Measurements from ENCODE around the gene RBM4.
"Not testable (repeated sequence)": the region's sequence is repeated elsewhere in the genome, so short reads cannot be mapped to it uniquely, and the experiment has no call there.

The RBM4 gene

GRCh38 chr11:66638177-66639065 lies at the start of gene RBM4:
Gene RBM4, plus strand, starts transcription at chr11:66638703. Its CDS starts 1,009 bp downstream, at chr11:66639712.
- DNase-seq = peak; percentile 86

DNA sequence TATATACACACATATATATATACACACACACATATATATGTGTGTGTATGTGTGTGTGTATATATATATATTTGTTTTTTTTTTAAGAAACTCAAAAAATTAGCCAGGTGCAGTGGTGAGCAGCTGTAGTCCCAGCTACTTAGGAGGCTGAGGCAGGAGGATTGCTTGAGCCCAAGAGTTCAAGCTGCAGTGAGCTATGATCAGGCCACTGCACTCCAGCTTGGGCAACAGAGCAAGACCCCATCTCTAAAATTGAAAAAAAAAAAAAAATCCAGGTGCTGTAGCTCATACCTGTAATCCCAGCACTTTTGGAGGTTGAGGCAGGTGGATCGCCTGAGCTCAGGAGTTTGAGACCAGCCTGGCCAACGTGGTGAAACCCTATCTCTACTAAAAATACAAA lies 49.2 kb upstream of the RBM4 start:
- not testable (repeated sequence) for DNase-seq

DNA sequence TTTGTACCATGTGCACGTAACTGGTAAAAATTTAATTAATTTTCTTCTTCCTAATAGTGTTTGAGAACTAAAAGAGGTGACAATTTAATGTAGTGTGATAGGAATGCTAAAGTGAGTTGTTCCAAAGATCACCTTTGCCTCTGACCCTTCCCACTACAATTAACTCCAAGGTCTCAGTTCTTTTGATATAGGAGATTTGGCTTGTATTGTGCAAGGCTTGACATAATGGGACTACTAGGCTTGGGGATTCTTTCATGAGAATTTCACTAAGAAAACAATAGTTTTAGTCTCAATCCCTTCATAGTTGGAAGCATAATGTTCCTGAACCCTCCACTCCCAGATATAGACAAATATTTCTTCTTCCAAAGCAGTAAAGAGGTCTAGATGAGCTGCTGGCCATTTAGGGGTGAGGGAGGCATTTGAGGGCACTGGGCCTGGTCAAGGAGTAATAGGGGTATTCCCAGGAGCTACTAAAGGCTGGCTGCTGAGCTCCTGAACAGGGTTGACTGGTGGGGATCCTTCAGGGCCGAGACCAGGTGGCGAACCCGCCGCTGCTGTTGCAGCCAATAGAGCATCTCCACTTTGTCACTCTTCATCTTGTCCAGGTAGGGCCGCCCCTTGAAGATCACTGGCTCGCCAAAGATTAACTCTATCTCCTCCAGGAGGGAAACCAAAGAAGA lies 48.4 kb upstream of the RBM4 start:
- no peak for DNase-seq

DNA sequence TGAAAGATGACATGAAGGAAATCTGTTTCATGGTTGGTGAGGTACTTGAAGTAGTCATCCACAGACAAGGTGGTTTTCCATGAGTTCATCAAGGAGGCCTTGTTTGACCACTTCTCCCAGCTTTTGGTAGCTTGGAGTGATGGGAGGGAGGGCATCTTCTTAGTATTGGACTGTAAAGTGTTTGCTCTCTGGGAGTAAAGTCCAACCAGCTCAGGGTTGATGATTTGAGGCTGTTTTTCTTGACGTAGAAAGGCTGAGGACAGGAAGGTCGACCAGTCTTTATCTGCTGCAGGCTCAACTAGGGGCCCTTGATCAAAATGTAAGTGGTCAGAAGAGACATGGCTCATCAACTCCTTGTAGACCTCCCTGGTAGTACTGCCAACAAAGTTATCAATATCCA lies 47.3 kb upstream of the RBM4 start:
- DNase-seq = no peak

DNA sequence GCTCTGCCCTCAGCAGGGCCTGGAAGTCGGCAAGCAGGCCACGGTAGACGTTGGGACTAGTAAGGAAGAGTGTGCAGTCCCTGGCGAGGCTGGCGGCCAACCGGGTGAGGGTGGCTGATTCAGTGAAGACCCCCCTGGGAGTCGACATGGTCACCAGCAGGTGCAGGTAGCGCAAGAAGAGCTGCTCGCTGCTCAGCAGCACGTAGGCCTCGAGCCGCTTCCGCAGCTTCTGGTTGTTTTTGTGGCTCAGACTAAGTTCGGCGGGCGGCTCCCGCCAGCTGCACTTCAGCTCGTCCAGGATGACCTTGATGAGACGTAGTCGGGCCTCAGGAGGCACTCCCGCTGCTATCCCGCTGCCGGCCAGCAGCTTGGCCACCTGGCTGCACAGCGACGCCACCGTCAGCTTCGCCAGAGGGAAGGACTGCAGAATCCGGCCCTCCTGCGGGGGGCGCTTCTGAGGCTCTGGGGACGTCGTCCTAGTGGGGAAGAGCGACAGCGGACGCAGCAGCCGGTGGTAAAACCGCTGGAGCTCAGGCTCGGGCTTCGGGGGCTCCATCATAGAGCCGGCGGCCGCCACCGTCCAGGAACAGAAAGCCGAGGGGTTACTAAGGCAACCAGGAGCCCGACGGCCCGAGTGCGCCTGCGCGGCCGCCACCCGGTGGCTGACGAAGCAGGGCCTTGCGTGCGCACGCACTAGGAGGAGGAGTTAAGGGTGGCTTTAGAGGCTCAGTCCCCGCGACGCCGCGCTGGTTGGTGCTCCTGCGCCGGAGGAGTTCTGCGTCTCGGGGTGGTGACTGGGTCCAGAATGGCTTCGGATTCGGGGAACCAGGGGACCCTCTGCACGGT lies 45.8 kb upstream of the RBM4 start, which contains the start of the genes CCDC87 and CCS:
Gene CCDC87 (minus strand): TSS at position 607 of the 846 bp plus-strand sequence. CDS start 48 bp downstream, at position 559.
Gene CCS (plus strand): TSS at position 729 of the 846 bp plus-strand sequence. CDS start 77 bp downstream, at position 806.
- DNase-seq = peak; percentile 99

- DNase-seq = no peak
These were observed 45.2 kb upstream of the RBM4 start for GRCh38 chr11:66593303-66593635.

DNA sequence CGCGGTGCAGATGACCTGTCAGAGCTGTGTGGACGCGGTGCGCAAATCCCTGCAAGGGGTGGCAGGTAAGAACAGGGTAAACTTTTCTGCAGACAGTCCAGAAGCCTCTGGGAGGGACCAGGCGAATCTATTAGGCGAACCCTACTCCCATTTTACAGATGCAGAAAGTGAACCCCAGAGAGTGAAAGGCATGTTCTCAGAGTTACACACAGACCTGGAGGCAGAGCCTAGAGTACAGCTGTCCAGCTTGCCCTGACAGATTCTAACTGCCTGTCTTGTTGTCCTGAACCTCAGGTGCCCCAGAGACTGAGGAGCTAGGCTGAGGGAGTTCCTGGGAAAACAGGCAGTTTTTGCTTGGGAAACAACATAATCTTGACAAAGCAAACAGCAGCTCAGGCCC lies 44.9 kb upstream of the RBM4 start:
- DNase-seq = no peak

- DNase-seq = no peak
These were observed 43.1 kb upstream of the RBM4 start for GRCh38 chr11:66595245-66595904.

- DNase-seq = no peak
These were observed 39.5 kb upstream of the RBM4 start for GRCh38 chr11:66598993-66599392.

DNA sequence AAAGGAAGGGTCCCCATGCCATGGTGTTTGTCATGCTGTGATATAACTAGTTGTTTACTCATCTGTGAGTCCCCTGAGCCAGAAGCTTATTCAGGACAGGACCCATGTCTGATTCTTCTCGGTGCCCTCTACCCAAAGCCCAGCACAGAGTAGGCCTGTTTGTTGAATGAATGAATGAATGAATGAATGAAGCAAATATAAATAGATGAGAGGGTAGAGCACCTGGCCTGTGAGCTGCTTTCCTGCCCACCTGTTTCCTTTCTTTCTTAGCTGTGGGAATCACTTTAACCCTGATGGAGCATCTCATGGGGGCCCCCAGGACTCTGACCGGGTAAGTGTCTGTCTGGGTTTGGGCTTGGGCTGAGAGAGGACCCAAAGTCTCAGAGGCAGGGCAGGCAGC lies 38.3 kb upstream of the RBM4 start:
- DNase-seq = no peak

DNA sequence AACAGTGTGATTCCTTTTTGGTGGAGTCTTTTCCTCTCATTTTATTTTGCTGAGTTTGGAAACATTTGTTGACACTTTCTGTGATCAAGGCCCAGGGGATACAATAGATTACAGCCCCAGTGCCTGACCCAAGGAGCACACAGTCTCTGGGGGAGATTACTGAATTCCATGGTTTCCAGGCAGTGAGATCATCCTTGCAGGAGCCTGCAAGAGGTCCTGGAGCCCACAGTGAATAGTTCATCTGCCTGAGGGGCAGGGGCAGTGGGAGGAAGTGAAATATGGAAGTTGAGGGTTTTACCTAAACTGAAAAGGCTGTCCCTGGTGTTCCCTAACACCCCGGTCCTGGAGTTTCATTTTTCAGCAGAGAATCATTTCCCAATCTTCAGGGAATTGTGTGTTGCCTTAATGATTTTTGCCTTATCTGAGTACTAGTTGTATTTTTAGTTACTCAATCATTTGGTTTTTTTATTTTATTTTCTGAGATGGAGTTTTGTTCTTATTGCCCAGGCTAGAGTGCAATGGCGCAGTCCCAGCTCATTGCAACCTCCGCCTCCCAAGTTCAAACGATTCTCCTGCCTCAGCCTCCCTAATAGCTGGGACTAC lies 37.8 kb upstream of the RBM4 start:
- DNase-seq = no peak

DNA sequence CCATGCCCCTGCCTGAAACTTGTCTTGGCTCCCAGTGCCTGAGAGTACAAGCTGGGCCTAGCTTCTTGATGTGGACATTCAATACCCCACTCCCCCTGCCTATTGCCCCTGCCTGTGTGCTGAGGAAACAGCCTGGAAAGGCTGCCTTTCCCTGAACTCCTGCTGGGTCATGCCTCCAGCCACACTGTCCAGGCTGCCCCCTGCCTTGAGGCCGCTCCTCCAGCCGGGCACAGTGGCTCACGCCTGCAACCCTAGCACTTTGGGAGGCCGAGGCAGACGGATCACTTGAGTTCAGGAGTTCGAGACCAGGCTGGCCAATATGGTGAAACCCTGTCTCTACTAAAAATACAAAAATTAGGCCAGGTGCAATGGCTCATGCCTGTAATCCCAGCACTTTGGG lies 35.4 kb upstream of the RBM4 start:
- DNase-seq = no peak

DNA sequence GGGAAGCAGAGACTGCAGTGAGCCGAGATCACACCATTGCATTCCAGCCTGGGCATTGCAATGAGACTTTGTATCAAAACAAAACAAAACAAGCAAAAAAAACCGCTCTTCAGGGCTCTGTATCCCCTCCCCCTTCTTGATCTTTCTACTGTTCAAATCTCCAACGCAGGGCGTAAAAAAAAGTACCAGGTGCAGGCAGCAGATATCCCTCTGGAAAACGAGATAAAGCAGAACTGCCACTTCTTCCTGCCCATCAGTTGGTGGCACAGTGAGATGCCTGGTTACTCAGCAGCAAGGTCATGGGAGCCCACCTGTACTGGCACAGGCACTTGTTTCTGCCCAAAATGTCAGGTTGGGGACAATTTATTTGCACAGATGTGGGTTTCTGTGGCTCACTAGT lies 34.3 kb upstream of the RBM4 start:
- DNase-seq = no peak

DNA sequence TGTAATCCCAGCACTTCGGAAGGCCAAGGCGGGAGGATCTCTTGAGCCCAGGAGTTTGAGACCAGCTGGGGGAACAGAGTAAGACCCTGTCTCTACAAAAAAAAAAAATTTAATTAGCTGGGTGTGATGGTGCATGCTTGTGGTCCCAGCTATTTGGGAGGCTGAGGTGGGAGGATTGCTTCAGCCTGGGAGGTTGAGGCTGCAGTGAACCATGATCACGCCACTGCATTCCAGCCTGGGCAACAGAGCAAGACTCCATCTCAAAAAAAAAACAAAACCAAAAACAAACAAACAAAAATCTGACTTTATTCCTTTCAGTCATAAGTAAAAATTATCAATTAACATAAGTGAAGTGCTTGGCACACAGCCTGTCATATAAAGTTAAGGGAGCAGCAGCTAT lies 31.9 kb upstream of the RBM4 start:
- DNase-seq = not testable (repeated sequence)

GRCh38 chr11:66607126-66607834 lies 31.2 kb upstream of the RBM4 start:
- DNase-seq = no peak

GRCh38 chr11:66609721-66610617 lies 28.5 kb upstream of the RBM4 start:
- no peak for DNase-seq

DNA sequence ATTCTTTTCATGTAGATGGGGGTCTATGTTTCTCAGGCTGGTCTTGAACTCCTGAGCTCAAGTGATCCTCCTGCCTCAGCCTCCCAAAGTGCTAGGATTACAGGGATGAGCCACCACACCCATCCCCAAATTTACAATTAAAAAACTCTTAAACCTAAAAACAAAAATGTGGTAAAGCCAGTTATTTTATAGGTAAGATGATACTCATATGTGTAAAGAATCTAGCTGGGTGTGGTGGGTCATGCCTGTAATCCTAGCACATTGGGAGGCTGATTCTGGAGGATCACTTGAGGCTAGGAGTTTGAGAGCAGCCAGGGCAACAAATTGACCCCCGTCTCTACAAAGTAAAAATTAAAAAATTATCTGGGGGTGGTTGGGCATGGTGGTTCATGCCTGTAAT lies 26.0 kb upstream of the RBM4 start:
- DNase-seq = no peak

GRCh38 chr11:66614073-66614472 lies 24.4 kb upstream of the RBM4 start:
- DNase-seq = no peak

DNA sequence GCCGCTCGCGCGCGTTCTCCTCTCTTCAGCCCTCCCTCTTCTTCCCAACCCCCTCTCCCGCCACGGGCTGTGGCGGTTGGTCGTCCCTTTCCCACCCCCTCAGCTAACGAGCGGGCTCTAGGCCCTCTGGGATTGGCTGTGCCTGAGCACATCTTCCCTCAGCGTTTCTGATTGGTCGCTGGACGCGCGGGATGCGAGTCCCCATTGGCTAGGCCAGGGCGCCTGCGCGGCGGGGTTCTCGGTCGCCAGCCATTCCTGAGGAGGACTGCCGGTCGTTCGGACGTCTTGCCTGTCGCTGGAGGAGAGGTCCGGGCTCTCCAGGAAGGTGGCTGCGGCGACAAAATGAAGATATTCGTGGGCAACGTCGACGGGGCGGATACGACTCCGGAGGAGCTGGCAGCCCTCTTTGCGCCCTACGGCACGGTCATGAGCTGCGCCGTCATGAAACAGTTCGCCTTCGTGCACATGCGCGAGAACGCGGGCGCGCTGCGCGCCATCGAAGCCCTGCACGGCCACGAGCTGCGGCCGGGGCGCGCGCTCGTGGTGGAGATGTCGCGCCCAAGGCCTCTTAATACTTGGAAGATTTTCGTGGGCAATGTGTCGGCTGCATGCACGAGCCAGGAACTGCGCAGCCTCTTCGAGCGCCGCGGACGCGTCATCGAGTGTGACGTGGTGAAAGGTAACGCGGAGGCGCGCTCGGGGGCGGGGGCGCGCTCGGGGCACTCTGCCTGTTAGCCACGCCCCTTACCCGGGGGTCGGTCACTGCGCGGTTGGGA lies 21.9 kb upstream of the RBM4 start, which contains the start of gene RBM14:
Gene RBM14 (plus strand): TSS at position 252 of the 776 bp plus-strand sequence. CDS start 91 bp downstream, at position 343.
- DNase-seq = peak; percentile 98
